ENCODE data around the gene GSDME. TPM values are rescaled to one million over a fixed set of nuclear protein-coding genes. Genes with fewer than 3 reads are reported as not detected.
A peak's percentile ranks its signal among the peaks of the same experiment; 100 is the strongest.

GSDME gene
- total RNA-seq, 1 donor from 2014 or later: 9.6 TPM

GRCh38 chr7:24732646-24733413 is 24.4 kb downstream of the GSDME start:
- intact Hi-C loops (cut with micrococcal nuclease): no loop called here
- DNase-seq (ENCODE audit: low spot score): no peak

GRCh38 chr7:24731313-24731712 is 26.0 kb downstream of the GSDME start:
- intact Hi-C loops (cut with micrococcal nuclease): no loop called here
- H3K36me3 Mint-ChIP-seq (ENCODE audit: low read depth): no peaks in the 10 kb centered on the region
- H3K4me1 Mint-ChIP-seq (ENCODE audit: low read depth): peaks cover 35% of the 10 kb centered on the region
- H3K9me3 Mint-ChIP-seq: no peaks in the 10 kb centered on the region
- H3K27me3 Mint-ChIP-seq (ENCODE audit: low read depth): peaks cover 14% of the 10 kb centered on the region
- no peak overlapping the region for H3K27ac Mint-ChIP-seq
- H3K4me3 Mint-ChIP-seq (ENCODE audit: low read depth): no peak overlapping the region
- no peak for DNase-seq (ENCODE audit: low spot score)

More at GRCh38 chr7:24732646-24733413, 24.4 kb downstream of the GSDME start:
- Mint-ChIP-seq H3K4me1 (ENCODE audit: low read depth) (peaks cover 23% of the 10 kb centered on the region), H3K27ac (no peak overlapping the region), H3K36me3 (ENCODE audit: low read depth) (peaks cover 8% of the 10 kb centered on the region), H3K4me3 (ENCODE audit: low read depth) (no peak overlapping the region), H3K9me3 (peaks cover 8% of the 10 kb centered on the region), H3K27me3 (ENCODE audit: low read depth) (peaks cover 24% of the 10 kb centered on the region)

- Mint-ChIP-seq H3K27ac (no peak overlapping the region), H3K4me1 (ENCODE audit: low read depth) (peaks cover 35% of the 10 kb centered on the region), H3K4me3 (ENCODE audit: low read depth) (no peak overlapping the region), H3K36me3 (ENCODE audit: low read depth) (no peaks in the 10 kb centered on the region), H3K9me3 (no peaks in the 10 kb centered on the region), H3K27me3 (ENCODE audit: low read depth) (peaks cover 12% of the 10 kb centered on the region)
- intact Hi-C loops (cut with micrococcal nuclease): no loop called here
- no peak for DNase-seq (ENCODE audit: low spot score)
These were observed 27.3 kb downstream of the GSDME start for GRCh38 chr7:24730018-24730369.

- H3K27me3 Mint-ChIP-seq (ENCODE audit: low read depth): peaks cover 9% of the 10 kb centered on the region
- intact Hi-C loops (cut with micrococcal nuclease): loop anchor here (10.0 kb wide), 1 partner anchor 1665 kb away; no protein-coding TSS in a partner anchor
These were observed 27.8 kb downstream of the GSDME start for GRCh38 chr7:24729365-24730017.

GRCh38 chr7:24728503-24729364 is 28.5 kb downstream of the GSDME start:
- peaks cover 6% of the 10 kb centered on the region for H3K27me3 Mint-ChIP-seq (ENCODE audit: low read depth)
- peak; percentile 17 for DNase-seq (ENCODE audit: low spot score)
- no peaks in the 10 kb centered on the region for H3K9me3 Mint-ChIP-seq
- H3K4me1 Mint-ChIP-seq (ENCODE audit: low read depth): peaks cover 35% of the 10 kb centered on the region
- H3K36me3 Mint-ChIP-seq (ENCODE audit: low read depth): no peaks in the 10 kb centered on the region
- intact Hi-C loops (cut with micrococcal nuclease): loop anchor here (10.0 kb wide), 1 partner anchor 1666 kb away; no protein-coding TSS in a partner anchor
- peak overlapping the region; percentile 1 for H3K4me3 Mint-ChIP-seq (ENCODE audit: low read depth)
- no peak overlapping the region for H3K27ac Mint-ChIP-seq

More at GRCh38 chr7:24729365-24730017, 27.8 kb downstream of the GSDME start:
- Mint-ChIP-seq H3K27ac (no peak overlapping the region), H3K36me3 (ENCODE audit: low read depth) (no peaks in the 10 kb centered on the region), H3K4me3 (ENCODE audit: low read depth) (no peak overlapping the region), H3K9me3 (no peaks in the 10 kb centered on the region), H3K4me1 (ENCODE audit: low read depth) (peaks cover 35% of the 10 kb centered on the region)
- DNase-seq (ENCODE audit: low spot score): no peak

- Mint-ChIP-seq H3K27ac (no peak overlapping the region), H3K9me3 (no peaks in the 10 kb centered on the region), H3K4me3 (ENCODE audit: low read depth) (no peak overlapping the region), H3K27me3 (ENCODE audit: low read depth) (peaks cover 6% of the 10 kb centered on the region), H3K4me1 (ENCODE audit: low read depth) (peaks cover 34% of the 10 kb centered on the region), H3K36me3 (ENCODE audit: low read depth) (no peaks in the 10 kb centered on the region)
- intact Hi-C loops (cut with micrococcal nuclease): loop anchor here (10.0 kb wide), 1 partner anchor 1667 kb away; no protein-coding TSS in a partner anchor
- no peak for DNase-seq (ENCODE audit: low spot score)
These were observed 29.2 kb downstream of the GSDME start for GRCh38 chr7:24728121-24728500.

GRCh38 chr7:24727154-24728120 is 29.8 kb downstream of the GSDME start:
- H3K4me1 Mint-ChIP-seq (ENCODE audit: low read depth): peaks cover 33% of the 10 kb centered on the region
- H3K27me3 Mint-ChIP-seq (ENCODE audit: low read depth): peaks cover 6% of the 10 kb centered on the region
- H3K4me3 Mint-ChIP-seq (ENCODE audit: low read depth): no peak overlapping the region
- no peaks in the 10 kb centered on the region for H3K9me3 Mint-ChIP-seq
- DNase-seq (ENCODE audit: low spot score): no peak
- H3K36me3 Mint-ChIP-seq (ENCODE audit: low read depth): no peaks in the 10 kb centered on the region
- intact Hi-C loops (cut with micrococcal nuclease): loop anchor here (1.0 to 10.0 kb wide), 2 partner anchors 28 to 1667 kb away; no protein-coding TSS in a partner anchor
- no peak overlapping the region for H3K27ac Mint-ChIP-seq

- no peak overlapping the region for H3K4me3 Mint-ChIP-seq (ENCODE audit: low read depth)
- H3K27me3 Mint-ChIP-seq (ENCODE audit: low read depth): peaks cover 6% of the 10 kb centered on the region
- intact Hi-C loops (cut with micrococcal nuclease): loop anchor here (10.0 kb wide), 1 partner anchor 1669 kb away; no protein-coding TSS in a partner anchor
- no peaks in the 10 kb centered on the region for H3K36me3 Mint-ChIP-seq (ENCODE audit: low read depth)
- peaks cover 33% of the 10 kb centered on the region for H3K4me1 Mint-ChIP-seq (ENCODE audit: low read depth)
- no peaks in the 10 kb centered on the region for H3K9me3 Mint-ChIP-seq
- no peak for DNase-seq (ENCODE audit: low spot score)
- no peak overlapping the region for H3K27ac Mint-ChIP-seq
These were observed 31.6 kb downstream of the GSDME start for GRCh38 chr7:24725554-24726241.

- no peak overlapping the region for H3K27ac Mint-ChIP-seq
- H3K4me1 Mint-ChIP-seq (ENCODE audit: low read depth): peaks cover 27% of the 10 kb centered on the region
- H3K4me3 Mint-ChIP-seq (ENCODE audit: low read depth): no peak overlapping the region
- H3K9me3 Mint-ChIP-seq: no peaks in the 10 kb centered on the region
- H3K36me3 Mint-ChIP-seq (ENCODE audit: low read depth): no peaks in the 10 kb centered on the region
- H3K27me3 Mint-ChIP-seq (ENCODE audit: low read depth): peaks cover 3% of the 10 kb centered on the region
- intact Hi-C loops (cut with micrococcal nuclease): loop anchor here (10.0 kb wide), 1 partner anchor 1670 kb away; no protein-coding TSS in a partner anchor
- DNase-seq (ENCODE audit: low spot score): no peak
These were observed 32.6 kb downstream of the GSDME start for GRCh38 chr7:24724451-24725190.

- no peaks in the 10 kb centered on the region for H3K9me3 Mint-ChIP-seq
- no peak overlapping the region for H3K4me3 Mint-ChIP-seq (ENCODE audit: low read depth)
- peaks cover 13% of the 10 kb centered on the region for H3K4me1 Mint-ChIP-seq (ENCODE audit: low read depth)
- no peaks in the 10 kb centered on the region for H3K36me3 Mint-ChIP-seq (ENCODE audit: low read depth)
- DNase-seq (ENCODE audit: low spot score): no peak
- H3K27ac Mint-ChIP-seq: no peak overlapping the region
- H3K27me3 Mint-ChIP-seq (ENCODE audit: low read depth): no peaks in the 10 kb centered on the region
- intact Hi-C loops (cut with micrococcal nuclease): loop anchor here (10.0 kb wide), 1 partner anchor 1672 kb away; no protein-coding TSS in a partner anchor
These were observed 34.1 kb downstream of the GSDME start for GRCh38 chr7:24723178-24723530.

All from activated T-helper 2 cell treated with anti-CD3 and anti-CD28 coated beads, Interferon-gamma antibody, Interleukin-2, Interleukin-4, amounts not matched to agents 10 μg/mL and 5 μg/mL and 100 μg/mL, durations not matched to agents 14 hours and 24 hours and 36 hours (primary cell).